GM12874 (cell line): ENCODE results near the gene SFRP4.

Source experiments
- TF ChIP-seq, protein P1 (sequence below): IDR thresholded peaks from 2 replicates; pipeline ENCODE4 v1.5.1; 2011; ENCODE audit warnings: low read depth, mild to moderate bottlenecking, control low read depth, low read length, moderate library complexity; ENCODE audit not compliant: insufficient read depth

Gene SFRP4

DNA sequence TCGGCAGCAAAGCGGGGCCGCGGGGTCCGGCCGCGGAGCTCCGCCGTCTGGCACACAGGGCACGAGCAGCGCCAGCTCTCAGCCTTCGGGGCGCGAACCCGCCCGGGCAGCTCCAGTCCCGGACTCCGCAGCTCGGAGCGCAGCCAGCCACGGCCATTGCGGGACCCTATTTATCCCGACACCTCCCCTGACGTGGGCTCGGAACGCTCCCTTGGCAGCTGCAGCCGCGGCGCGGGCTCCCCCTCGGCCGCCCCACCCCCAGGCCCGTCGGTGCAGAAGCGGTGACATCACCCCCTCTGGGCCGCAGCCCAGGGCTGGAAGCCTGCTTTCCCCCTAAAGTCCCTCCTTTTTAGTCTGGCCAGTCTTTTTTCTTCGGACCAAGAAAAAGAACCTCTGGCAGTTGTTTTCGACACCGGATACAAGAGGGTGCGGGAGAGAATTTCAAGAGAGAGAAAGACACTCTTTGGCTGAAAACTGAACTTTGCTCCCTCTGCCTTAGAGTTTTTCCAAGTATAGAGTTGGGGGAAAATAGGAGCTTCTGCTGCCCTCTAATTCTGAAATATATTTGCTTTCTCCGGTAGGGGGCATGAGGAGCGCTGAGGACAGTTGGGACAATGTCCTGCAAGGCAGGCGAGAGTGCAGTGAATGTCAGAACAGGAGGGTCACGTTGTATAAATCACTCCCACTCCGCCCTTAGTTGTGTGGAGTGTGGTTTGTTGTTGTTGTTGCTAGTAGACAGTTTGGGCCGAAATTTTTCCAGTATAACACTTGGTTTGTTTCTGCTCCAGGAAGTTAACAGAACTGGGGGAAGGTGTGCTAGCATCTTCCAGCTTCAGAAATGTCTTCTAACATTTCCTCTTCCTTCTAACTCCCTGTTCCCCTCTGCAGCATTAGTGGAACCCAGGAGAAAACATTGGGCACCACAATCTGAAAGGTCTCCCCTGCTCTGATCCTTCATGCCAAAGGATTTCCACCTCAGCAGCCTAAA is at the start of gene SFRP4:
TSS of gene SFRP4 (minus strand) at position 145 of the 988 bp plus-strand sequence. CDS start 280 bp downstream, outside the sequence.
- TF ChIP-seq, protein P1, sequence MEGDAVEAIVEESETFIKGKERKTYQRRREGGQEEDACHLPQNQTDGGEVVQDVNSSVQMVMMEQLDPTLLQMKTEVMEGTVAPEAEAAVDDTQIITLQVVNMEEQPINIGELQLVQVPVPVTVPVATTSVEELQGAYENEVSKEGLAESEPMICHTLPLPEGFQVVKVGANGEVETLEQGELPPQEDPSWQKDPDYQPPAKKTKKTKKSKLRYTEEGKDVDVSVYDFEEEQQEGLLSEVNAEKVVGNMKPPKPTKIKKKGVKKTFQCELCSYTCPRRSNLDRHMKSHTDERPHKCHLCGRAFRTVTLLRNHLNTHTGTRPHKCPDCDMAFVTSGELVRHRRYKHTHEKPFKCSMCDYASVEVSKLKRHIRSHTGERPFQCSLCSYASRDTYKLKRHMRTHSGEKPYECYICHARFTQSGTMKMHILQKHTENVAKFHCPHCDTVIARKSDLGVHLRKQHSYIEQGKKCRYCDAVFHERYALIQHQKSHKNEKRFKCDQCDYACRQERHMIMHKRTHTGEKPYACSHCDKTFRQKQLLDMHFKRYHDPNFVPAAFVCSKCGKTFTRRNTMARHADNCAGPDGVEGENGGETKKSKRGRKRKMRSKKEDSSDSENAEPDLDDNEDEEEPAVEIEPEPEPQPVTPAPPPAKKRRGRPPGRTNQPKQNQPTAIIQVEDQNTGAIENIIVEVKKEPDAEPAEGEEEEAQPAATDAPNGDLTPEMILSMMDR, result peak; percentile 69

DNA sequence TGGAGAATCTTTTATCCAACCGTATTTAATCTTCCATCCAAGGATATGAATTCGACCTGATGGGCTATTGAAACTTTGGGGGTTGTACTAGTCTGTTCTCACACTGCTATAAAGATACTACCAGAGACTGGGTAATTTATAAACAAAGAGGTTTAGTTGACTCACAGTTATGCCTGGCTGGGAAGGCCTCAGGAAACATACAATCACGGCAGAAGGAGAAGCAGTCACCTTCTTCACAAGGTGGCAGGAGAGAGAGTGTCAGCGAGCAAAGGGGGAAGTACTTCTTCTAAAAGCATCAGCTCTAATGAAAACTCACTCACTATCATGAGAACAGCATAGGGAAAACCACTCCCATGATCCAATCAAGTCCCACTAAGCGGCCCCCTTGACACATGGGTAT is 47.6 kb upstream of the SFRP4 start:
- TF ChIP-seq, protein P1, result no peak

DNA sequence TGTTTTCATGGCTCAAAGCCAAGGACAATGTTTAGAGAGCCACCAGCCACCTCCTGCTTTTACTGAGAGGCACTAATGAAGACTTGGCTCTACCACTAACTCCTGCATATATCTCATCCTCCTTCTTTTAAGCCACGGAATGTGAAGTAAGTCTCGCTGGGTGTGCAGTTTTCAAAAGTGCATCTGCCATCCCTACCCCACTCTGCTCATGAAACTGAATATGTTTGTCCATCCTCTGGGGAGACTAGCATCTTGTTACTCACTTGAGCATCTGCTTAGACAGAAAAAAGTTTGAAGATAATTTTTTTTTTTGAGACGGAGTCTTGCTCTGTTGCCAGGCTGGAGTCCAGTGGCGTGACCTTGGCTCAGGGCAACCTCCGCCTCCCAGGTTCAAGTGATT is 44.6 kb upstream of the SFRP4 start:
- TF ChIP-seq, protein P1, result no peak

DNA sequence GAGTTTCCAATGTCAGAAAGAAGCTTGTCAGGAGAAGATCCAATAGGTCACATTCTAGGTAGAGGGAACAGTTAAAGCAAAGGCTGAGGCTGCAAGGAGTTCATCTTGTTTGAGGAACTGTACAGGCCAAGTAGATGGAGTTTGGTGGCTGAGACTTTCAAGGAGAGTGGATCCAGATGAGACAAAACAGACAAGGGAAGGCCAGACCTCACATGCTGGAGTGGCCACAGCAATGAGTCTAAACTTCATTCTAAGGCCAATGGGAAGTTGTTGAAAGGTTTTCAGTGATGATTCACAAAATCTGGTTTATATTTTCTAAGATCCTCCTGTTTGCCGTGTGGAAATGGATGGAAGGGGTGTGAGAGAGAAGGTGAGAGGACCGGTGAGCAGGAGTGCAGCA is 43.9 kb upstream of the SFRP4 start:
- TF ChIP-seq, protein P1, result no peak

DNA sequence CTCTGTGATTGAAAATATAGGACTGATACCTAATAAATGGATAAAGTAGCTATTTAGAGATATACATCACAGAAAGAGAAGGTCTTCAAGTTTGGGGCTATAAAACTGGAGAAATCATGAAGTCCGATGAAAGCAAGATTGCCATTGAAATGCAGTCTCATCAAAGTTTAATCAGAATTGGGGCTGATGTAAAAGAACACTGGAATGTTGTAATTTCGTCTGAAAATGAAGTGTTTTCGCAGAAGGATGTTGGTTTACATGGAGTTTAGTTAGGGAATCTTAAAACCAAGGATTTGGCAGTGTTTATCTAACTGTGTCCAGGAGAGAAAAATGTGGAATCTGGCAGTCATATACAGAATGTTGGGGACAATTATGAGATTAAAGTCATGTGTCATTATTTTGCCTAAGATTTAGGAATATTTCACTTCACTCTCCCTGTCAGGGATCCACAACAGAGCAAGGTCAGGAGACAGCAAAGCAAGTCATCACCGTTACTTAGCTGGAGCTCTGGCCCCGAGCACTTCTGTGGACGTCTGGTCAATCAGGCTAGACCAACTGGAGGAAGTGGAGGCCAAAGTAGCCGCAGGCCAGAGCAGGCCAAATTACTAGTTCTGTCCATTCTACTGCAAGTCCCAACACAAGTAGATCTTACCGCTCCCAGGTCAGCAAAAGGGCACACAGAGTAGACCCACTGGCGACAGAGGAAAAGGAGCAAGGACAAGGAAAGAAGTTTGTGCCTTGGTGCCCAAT is 40.8 kb upstream of the SFRP4 start:
- TF ChIP-seq, protein P1, result no peak

DNA sequence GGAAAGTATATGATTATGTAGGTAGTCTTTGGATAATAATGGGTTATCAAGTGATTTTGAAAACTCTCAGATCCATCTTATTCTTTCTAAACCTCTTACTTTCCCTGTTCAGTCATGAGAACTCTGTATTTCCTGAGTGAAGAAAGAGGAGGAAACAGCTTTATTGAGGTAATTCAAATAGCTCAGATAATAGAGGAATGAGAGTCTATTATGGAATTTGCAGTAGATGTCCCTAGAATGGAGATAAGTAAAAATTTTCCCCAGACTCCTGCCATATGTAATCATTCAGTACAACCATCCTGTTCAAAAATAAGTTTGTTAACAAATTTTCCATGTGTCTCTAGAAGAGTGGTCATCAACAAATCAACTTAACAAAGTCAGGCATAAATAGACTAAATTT is 40.2 kb upstream of the SFRP4 start:
- TF ChIP-seq, protein P1, result no peak

DNA sequence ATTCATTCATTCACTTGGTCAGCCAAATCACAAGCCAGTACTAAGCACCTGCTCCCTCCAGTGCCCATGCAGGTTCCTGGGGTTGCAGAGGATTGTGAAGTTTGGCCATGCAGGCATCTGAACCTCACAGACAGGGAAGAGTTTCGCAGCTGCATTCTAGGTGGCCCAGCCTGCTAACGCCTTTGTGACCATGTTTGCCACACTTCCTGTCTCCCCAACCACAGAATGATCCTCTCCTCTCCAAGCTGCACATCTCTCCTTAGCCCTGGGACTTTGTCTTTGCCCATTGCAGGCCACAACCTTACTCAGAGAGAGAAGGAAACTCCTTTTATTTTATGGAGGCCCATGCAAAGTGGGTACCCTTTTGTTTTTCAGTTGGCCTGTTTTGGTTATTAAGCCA is 35.6 kb upstream of the SFRP4 start:
- TF ChIP-seq, protein P1, result no peak
